HG03558 (cell line): ENCODE results near the gene OR14I1.
"Not testable (repeated sequence)": the region's sequence is repeated elsewhere in the genome, so short reads cannot be mapped to it uniquely, and the experiment has no call there.

ENCODE experiments used
- ATAC-seq: cut with Tn5 transposase; IDR thresholded peaks from one replicate; pipeline ENCODE4 v1.9.1; 2021; ENCODE audit warnings: moderate number of reproducible peaks; ENCODE audit not compliant: unreplicated experiment; ENCODE audit errors: extremely low read depth

The OR14I1 gene

GRCh38 chr1:248688527-248689298 is 13.9 kb downstream of the OR14I1 start:
- ATAC-seq = peak; percentile 66

- ATAC-seq = peak; percentile 59
Measured at GRCh38 chr1:248686815-248687214, 15.8 kb downstream of the OR14I1 start.

- ATAC-seq = no peak
Measured at GRCh38 chr1:248681651-248682050, 20.9 kb downstream of the OR14I1 start.

GRCh38 chr1:248670003-248670402 is 32.6 kb downstream of the OR14I1 start:
- ATAC-seq = no peak

- peak; percentile 83 for ATAC-seq
Measured at GRCh38 chr1:248663453-248664328, 38.9 kb downstream of the OR14I1 start.

- not testable (repeated sequence) for ATAC-seq
Measured at GRCh38 chr1:248656797-248657196, 45.8 kb downstream of the OR14I1 start.

GRCh38 chr1:248655354-248655753 is 47.2 kb downstream of the OR14I1 start, which contains the start of gene OR2T27:
Gene OR2T27, minus strand, starts transcription at chr1:248655528. Its CDS starts 4,644 bp downstream, at chr1:248650884.
- peak; percentile 40 for ATAC-seq
